GM19193 (cell line): ENCODE results near the gene AKR7A3.
A peak's percentile ranks its signal among the peaks of the same experiment; 100 is the strongest.

Experiments used
- POLR2A ChIP-seq: IDR thresholded peaks from 4 replicates; pipeline ENCODE4 v1.6.1; 2011; ENCODE audit not compliant: insufficient read depth, insufficient read length; ENCODE audit errors: extremely low read depth

The AKR7A3 gene

DNA sequence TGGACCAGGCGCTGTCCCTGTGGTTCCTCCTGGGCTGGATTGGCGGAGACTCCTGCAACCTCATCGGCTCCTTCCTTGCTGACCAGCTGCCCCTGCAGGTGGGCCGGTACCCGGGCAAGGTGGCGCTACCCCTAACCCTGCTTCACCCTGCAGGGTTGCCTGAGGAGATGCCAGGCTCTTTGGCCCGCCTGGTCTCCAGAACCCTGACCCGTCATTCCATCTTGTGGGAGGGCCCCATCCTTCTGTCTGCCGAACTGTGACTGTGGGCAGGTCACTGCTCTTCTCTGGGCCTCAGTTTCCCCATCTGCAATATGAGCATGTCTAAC, 36.1 kb upstream of the AKR7A3 start:
- no peak for TF ChIP-seq POLR2A

- TF ChIP-seq POLR2A: no peak
Measured at GRCh38 chr1:19323987-19324664, 35.6 kb upstream of the AKR7A3 start.

DNA sequence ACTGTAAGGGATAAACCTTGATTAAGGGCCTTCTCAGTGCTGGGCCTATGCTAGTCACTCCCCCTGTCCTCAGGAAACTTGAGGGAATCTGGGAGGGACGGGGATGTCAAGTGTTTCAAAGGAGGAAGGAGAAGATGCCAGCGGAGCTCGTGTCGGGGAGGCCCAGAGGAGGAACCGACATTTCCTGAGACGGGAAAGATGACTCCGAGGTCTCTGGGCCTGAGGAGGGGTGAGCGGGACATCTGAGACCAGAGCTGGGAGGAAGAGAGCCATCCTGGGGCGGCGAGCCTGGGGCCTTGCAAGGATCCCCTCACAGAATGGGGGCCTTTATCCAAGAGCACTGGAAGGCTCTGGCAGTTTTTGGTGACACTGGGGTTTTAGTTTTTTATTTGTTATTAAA, 33.9 kb upstream of the AKR7A3 start:
- TF ChIP-seq POLR2A: no peak

DNA sequence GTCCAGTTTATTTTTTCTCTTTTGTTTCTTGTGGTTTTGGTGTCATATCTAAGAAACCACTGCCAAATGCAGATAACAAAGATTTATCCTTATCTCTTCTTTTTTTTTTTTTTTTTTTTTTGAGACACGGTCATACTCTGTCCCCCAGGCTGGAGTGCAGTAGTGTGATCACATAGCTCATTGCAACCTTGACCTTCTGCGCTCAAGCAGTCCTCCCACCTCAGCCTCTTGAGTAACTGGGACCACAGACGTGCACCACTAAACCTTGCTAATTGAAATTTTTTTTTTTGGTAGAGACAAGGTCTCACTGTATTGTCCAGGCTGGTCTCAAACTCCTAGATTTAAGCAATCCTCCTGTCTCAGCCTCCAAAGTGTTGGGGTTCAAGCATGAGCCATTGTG, 32.5 kb upstream of the AKR7A3 start:
- TF ChIP-seq POLR2A: no peak

DNA sequence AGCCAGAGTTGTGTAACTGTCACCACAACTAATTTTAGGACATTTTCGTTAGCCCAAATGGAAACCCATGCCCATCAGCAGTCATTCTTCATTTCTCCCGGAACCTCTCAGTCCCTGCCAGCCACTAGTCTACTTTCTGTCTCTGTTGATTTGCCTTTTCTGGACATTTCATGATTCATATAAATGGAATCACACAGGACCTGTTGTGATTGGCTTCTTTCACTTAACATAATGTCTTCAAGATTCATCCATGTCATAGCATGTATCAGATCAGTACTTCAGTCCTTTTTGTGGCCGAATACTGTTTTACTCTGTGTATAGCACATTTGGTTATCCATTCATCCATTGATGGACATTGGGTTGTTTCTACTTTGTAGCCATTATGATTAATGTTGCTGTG, 30.6 kb upstream of the AKR7A3 start:
- no peak for TF ChIP-seq POLR2A

DNA sequence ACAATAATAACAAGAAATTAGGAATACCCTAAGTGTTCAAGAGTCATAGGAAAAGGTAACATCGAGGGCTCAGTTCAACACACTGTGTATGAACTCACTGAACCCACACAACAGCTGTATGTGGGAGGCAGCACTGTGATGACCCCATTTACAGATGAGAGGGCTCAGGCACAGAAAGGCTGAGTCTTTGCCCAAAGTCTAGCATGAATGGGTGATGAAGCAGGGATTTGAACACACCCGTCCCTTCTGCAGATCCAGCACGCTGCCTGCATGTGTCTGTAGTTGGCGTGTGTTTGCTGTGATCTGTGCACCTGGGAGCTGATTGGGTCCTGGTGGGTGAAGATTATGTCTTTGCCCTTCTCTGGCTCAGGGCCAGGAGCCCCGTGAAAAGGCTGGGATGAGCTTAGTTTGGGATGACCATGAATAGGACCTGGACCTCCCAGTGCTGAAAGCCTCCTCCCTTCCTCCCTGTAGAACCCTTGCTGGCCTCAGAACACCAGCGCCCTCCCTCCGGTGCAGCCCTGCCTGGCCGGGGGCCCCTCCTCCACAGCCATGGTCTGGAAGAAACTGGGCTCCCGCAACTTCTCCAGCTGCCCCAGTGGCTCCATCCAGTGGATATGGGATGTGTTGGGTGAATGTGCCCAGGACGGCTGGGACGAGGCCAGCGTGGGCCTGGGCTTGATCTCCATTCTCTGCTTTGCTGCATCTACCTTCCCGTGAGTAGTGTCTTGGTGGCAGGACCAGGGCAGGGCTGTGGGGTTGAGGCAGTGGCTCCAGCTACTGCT, 28.7 kb upstream of the AKR7A3 start:
- TF ChIP-seq POLR2A: no peak

DNA sequence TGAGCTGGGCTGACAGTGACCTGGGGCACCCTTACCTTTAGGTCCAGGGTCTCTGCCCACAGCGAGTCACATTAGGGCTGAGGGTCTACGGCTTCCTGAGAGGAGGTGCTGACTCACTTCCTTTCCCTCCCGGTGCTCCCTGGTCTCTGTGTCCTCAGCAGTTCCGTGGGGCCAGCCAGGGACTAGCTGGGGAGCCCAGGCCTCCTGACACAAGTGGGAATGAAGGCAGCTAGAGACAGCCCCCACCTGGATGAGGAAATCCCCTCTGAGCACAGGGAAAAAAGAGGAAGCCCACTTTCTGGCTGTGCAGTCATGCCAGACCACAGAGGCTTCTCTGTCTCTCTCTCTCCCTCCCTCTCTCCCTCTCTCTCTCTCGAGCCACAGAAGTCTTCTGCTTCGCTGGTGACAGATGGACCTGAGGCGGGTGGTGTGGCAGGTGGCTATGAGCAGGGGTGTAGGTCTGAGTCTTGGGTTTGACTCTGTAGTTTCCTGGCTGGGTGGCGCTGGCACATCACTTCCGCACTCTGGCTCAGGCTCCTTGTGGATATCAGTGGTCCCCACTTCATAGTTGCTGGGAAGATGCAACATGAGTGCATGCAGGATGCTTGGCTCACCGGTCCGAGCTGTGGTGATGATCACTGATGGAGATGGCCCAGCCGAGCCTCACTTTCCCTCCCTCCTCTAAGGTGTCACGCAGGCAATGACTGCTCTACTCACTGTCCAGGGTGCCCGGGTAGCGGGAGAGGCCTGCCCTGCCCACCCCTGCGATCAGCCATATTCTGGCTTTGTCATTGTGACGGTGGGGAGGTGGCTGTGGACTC, 27.0 kb upstream of the AKR7A3 start:
- no peak for TF ChIP-seq POLR2A

DNA sequence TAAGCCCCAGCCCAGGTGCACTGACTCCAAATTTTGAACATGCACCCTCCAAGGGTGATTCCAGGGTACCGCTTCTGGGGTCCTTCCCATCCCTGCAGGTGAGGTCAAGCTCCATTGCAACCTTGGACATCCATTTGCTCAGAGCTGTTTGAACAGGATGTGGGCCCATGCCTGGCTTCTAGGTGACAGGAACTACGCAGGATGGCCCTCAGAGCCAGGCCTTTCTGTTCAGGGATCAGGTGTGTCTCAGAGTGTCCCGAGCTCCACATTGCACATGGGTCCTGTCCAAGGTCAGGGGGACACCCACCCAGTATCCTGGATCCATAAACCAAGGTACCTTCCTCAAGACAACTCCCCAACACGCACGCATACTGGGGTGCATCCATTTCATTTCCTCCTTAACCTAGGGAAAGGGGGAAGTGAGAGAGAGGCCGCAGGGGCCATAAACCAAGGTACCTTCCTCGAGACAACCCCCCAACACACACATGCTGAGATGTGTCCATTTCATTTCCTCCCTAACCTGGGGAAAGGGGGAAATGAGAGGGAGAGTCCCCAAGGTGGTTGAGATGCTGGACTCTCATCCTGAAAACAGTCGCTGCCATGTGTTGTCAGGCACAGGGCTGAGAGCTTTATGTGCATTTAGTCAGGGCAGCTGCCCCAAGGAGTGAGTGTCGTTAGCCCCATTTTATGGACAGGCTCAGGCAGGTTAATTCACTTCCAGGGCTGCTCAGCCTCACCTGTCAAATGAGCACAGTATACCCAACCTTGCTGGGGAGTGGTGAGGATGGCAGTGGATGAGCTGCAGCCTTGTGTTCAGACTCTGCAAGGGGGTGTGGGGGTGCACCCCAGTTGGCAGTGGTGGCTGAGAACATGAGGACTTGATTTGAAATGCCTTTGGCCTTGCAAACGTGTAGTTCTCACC, 25.7 kb upstream of the AKR7A3 start:
- TF ChIP-seq POLR2A: no peak

DNA sequence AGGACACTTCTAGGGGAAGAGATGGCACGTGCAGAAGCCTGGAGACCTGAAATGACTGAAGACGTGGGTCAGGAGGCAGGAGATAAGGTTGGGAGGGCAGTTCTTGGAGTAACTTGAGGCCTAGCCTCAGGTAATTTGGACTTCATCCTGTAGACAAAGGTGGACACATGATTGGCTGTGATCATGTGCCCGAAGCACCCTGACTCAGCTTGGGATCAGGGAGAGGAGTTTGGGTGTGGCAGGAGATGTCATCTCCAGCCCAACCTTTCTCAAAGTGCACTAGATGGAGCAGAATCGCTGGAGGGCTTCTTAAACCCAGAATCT, 25.0 kb upstream of the AKR7A3 start:
- no peak for TF ChIP-seq POLR2A

DNA sequence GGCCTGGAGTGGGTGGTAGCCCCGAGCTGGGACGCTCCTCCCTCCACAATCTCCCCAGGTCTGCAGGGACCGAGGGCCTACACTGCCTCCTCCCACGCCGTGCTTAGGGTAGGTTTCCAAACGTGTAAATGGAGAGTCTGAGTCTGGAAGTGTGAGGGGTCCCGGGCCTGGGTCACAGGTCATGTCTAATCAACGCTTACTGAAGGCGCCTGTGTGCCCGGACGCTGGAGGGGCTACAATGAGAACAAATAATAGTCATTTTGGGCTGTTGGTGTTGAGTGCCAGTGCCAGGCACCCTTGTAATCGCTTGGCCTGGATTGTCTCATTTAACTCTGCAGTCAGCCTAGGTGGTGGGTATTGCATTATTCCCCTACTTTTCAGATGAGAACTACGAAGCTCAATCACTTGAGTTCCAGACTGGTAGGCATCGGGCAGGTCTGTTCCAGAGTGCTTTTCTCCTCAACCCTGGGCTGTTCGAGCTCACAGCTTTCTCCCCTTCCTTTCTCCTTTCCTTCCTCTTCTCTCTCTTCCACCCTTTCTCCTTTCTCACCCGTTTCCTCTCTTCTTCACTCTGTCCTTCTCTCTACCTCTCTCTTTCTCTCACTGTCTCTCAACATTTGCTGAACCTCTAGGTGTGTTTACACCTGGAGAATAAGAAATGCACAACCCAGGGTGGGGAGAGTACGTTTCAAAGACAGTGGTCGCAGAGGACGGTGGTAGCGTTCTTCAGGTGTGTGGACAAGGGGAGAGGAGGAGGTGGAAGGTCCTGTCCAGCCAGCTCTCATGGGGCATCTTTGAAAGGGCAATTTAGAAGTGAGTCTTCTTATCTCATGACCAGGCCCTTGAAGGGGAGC, 24.4 kb upstream of the AKR7A3 start:
- no peak for TF ChIP-seq POLR2A

DNA sequence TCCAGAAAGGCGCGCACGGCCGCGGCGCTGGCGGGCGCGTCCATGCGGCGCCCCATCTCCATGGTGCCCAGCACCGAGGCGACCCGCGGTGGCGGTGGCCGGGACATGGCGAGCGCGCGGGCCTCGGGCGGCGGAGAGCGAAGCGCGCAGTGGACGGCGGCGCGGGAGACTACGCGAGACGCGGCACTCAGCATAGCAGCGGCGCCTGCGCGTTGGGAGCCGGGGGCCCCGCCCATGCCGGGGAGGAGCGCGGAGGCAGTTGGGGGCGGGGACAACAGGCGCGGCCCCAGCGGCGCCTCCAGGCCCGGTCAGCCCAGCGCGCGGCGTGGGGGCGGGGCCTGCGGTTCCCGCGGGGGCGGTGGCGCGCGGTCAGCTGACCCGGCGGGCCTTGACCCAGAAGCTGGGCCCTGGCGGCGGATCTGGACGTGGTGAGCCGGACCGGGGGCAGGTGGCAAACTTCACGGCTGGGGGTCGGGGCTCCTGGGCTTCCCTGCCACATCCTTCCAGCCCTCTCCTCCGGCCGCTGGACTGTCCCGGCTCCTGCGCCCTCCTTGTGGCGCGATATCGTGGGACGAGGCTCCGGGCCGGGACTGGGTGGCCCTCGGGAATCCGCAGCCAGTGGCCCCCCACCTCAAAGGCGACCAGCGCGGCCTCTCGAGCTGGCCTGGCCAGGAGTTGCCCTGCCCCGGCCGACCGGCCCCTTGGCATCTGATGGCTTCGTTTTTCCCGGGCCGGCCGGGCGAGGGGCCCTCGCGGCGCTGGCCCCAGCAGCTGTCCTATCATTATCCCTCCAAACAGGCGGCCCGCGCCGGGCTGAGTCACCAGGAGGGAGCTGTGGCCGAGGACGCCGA, 23.6 kb upstream of the AKR7A3 start, which contains the start of the genes AKR7A2 and SLC66A1:
AKR7A2 (minus strand) TSS at position 214 of the 851 bp plus-strand sequence; CDS start at position 194, 20 bp downstream.
SLC66A1 (plus strand) TSS at position 396 of the 851 bp plus-strand sequence. CDS start 5,352 bp downstream, outside the sequence.
- TF ChIP-seq POLR2A: peak; percentile 79

- no peak for TF ChIP-seq POLR2A
Measured at GRCh38 chr1:19311503-19311930, 22.9 kb upstream of the AKR7A3 start.
